Measurements from ENCODE around the gene HIVEP2. TPM values are rescaled to one million over a fixed set of nuclear protein-coding genes. Genes with fewer than 3 reads are reported as not detected.

The HIVEP2 gene
- total RNA-seq, 1 donor from 2014 or later: 18.6 TPM

- Histone ChIP-seq H3K4me1 (no peaks in the 10 kb centered on the region), H3K4me3 (no peak overlapping the region), H3K36me3 (no peaks in the 10 kb centered on the region), H3K27me3 (no peaks in the 10 kb centered on the region), H3K9me3 (no peaks in the 10 kb centered on the region), H3K27ac (no peak overlapping the region)
- intact Hi-C loops (cut with DNase I): no loop called here
- ATAC-seq (no peak), DNase-seq (no peak)
- TF ChIP-seq, protein P1, sequence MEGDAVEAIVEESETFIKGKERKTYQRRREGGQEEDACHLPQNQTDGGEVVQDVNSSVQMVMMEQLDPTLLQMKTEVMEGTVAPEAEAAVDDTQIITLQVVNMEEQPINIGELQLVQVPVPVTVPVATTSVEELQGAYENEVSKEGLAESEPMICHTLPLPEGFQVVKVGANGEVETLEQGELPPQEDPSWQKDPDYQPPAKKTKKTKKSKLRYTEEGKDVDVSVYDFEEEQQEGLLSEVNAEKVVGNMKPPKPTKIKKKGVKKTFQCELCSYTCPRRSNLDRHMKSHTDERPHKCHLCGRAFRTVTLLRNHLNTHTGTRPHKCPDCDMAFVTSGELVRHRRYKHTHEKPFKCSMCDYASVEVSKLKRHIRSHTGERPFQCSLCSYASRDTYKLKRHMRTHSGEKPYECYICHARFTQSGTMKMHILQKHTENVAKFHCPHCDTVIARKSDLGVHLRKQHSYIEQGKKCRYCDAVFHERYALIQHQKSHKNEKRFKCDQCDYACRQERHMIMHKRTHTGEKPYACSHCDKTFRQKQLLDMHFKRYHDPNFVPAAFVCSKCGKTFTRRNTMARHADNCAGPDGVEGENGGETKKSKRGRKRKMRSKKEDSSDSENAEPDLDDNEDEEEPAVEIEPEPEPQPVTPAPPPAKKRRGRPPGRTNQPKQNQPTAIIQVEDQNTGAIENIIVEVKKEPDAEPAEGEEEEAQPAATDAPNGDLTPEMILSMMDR (IDR thresholded peaks at IDR 0.05): no peak
Observed at GRCh38 chr6:142740449-142740848, 204.5 kb downstream of the HIVEP2 start.

GRCh38 chr6:142738731-142739130, 206.2 kb downstream of the HIVEP2 start:
- Histone ChIP-seq H3K27me3 (no peaks in the 10 kb centered on the region), H3K27ac (no peak overlapping the region), H3K36me3 (no peaks in the 10 kb centered on the region), H3K9me3 (no peaks in the 10 kb centered on the region), H3K4me3 (no peak overlapping the region), H3K4me1 (no peaks in the 10 kb centered on the region)
- intact Hi-C loops (cut with DNase I): no loop called here
- DNase-seq: no peak
- ATAC-seq: no peak
- TF ChIP-seq, protein P1 (IDR thresholded peaks at IDR 0.05): no peak

DNA sequence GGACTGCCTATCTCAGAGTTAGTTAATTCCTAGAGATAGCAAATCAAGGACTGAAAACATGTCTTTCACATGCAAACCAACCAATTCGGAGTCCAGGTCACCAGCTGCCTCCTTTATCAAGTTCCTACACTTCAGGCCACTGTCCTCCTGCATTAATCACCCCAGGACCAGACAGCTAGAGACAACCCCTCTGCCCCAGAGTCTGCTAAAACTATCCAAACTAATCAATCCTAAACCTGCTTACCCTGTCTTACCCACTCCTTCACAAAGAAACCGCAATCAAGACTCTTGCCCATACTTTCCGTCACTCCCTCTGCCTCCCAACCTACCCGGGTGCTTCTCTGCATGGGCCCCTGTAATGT, 207.0 kb downstream of the HIVEP2 start:
- no peak for DNase-seq
- intact Hi-C loops (cut with DNase I): no loop called here
- Histone ChIP-seq H3K36me3 (no peaks in the 10 kb centered on the region), H3K27ac (no peak overlapping the region), H3K9me3 (no peaks in the 10 kb centered on the region), H3K4me1 (no peaks in the 10 kb centered on the region), H3K27me3 (no peaks in the 10 kb centered on the region), H3K4me3 (no peak overlapping the region)
- TF ChIP-seq, protein P1 (IDR thresholded peaks at IDR 0.05): no peak
- ATAC-seq: no peak

- TF ChIP-seq, protein P1 (IDR thresholded peaks at IDR 0.05): no peak
- Histone ChIP-seq H3K4me3 (no peak overlapping the region), H3K27me3 (no peaks in the 10 kb centered on the region), H3K27ac (no peak overlapping the region), H3K9me3 (no peaks in the 10 kb centered on the region), H3K36me3 (no peaks in the 10 kb centered on the region), H3K4me1 (no peaks in the 10 kb centered on the region)
- no peak for ATAC-seq
- intact Hi-C loops (cut with DNase I): no loop called here
- no peak for DNase-seq
Observed at GRCh38 chr6:142737368-142738034, 207.5 kb downstream of the HIVEP2 start.

GRCh38 chr6:142735204-142735603, 209.8 kb downstream of the HIVEP2 start:
- no peaks in the 10 kb centered on the region for H3K27me3 ChIP-seq
- H3K27ac ChIP-seq: no peak overlapping the region
- no peaks in the 10 kb centered on the region for H3K4me1 ChIP-seq
- no peaks in the 10 kb centered on the region for H3K36me3 ChIP-seq
- intact Hi-C loops (cut with DNase I): no loop called here
- no peak for DNase-seq
- TF ChIP-seq, protein P1 (IDR thresholded peaks at IDR 0.05): no peak
- no peaks in the 10 kb centered on the region for H3K9me3 ChIP-seq
- no peak for ATAC-seq
- H3K4me3 ChIP-seq: no peak overlapping the region

- ATAC-seq (no peak), DNase-seq (no peak)
- Histone ChIP-seq H3K27ac (no peak overlapping the region), H3K27me3 (no peaks in the 10 kb centered on the region), H3K4me3 (no peak overlapping the region), H3K4me1 (peaks cover 13% of the 10 kb centered on the region), H3K36me3 (no peaks in the 10 kb centered on the region), H3K9me3 (no peaks in the 10 kb centered on the region)
- intact Hi-C loops (cut with DNase I): no loop called here
- TF ChIP-seq, protein P1 (IDR thresholded peaks at IDR 0.05): no peak
Observed at GRCh38 chr6:142732790-142733189, 212.2 kb downstream of the HIVEP2 start.

Data from upper lobe of right lung (tissue), 1 donor.